HepG2 (cell line): Measurements from ENCODE around the gene RHOV. TPM values are rescaled to one million over a fixed set of nuclear protein-coding genes. Genes with fewer than 3 reads are reported as not detected.
A peak's percentile ranks its signal among the peaks of the same experiment; 100 is the strongest.

Experiments
- ARHGAP35 ChIP-seq: sonication (generic); formaldehyde crosslinking; IDR thresholded peaks from 2 replicates; pipeline ENCODE4 v1.9.0; 2022; ENCODE audit warnings: mild to moderate bottlenecking, inconsistent platforms, moderate library complexity, missing genetic modification reagents, borderline replicate concordance
- BATF2 ChIP-seq: sonication (generic); formaldehyde crosslinking; IDR thresholded peaks from 2 replicates; pipeline ENCODE4 v1.8.0; 2022; ENCODE audit warnings: mild to moderate bottlenecking, missing genetic modification reagents, moderate library complexity
- DBP ChIP-seq: sonication (generic); formaldehyde crosslinking; IDR thresholded peaks from 2 replicates; pipeline ENCODE4 v1.4.0; 2020; ENCODE audit warnings: missing genetic modification reagents; ENCODE audit errors: not compliant biosample characterization
- ELF3 ChIP-seq: IDR thresholded peaks from 2 replicates; pipeline ENCODE4 v1.6.1; 2016; ENCODE audit warnings: missing genetic modification reagents, missing compliant biosample characterization
- FLYWCH1 ChIP-seq: sonication (generic); formaldehyde crosslinking; IDR thresholded peaks from 2 replicates; pipeline ENCODE4 v1.8.1; 2023; ENCODE audit warnings: mild to moderate bottlenecking, missing genetic modification reagents
- FOXA1 ChIP-seq, 2 experiments: fragments of 450-650 bp in 1 of 2; sonication (generic) in 1 of 2; formaldehyde crosslinking in 1 of 2; IDR thresholded peaks; 2 replicates each; pipeline versions ENCODE4 v1.4.0 to v1.6.1; 2016 to 2020; ENCODE audit warnings: missing genetic modification reagents in 1 of 2
- GMEB2 ChIP-seq: IDR thresholded peaks from 2 replicates; pipeline ENCODE4 v1.6.1; 2016; ENCODE audit warnings: missing biosample characterization, missing genetic modification reagents, low read depth
- JUNB ChIP-seq: sonication (generic); formaldehyde crosslinking; IDR thresholded peaks from 2 replicates; pipeline ENCODE4 v1.8.0; 2022; ENCODE audit warnings: missing genetic modification reagents, mild to moderate bottlenecking, borderline replicate concordance
- KDM1A ChIP-seq: IDR thresholded peaks from 2 replicates; pipeline ENCODE4 v1.6.1; 2016; ENCODE audit warnings: missing compliant biosample characterization
- KLF11 ChIP-seq: IDR thresholded peaks from 2 replicates; pipeline ENCODE4 v1.6.1; 2016; ENCODE audit warnings: missing compliant biosample characterization
- KLF12 ChIP-seq: sonication (generic); formaldehyde crosslinking; IDR thresholded peaks from 2 replicates; pipeline ENCODE4 v1.4.0; 2020; ENCODE audit warnings: missing genetic modification reagents, borderline replicate concordance
- MAZ ChIP-seq, 2 experiments: sonication (generic) in 1 of 2; formaldehyde crosslinking in 1 of 2; IDR thresholded peaks; 2 replicates each; pipeline versions ENCODE4 v1.5.0 to v1.6.1; 2012 to 2020; ENCODE audit warnings: low read depth in 2 of 2, mild to moderate bottlenecking in 2 of 2, borderline replicate concordance in 1 of 2, improper control_type of control experiment in 1 of 2, low read length in 1 of 2, missing genetic modification reagents in 1 of 2, moderate library complexity in 1 of 2
- POGZ ChIP-seq: sonication (generic); formaldehyde crosslinking; IDR thresholded peaks from 2 replicates; pipeline ENCODE4 v1.4.0; 2020; ENCODE audit warnings: mild to moderate bottlenecking, missing genetic modification reagents
- SAP130 ChIP-seq: IDR thresholded peaks from 2 replicates; pipeline ENCODE4 v1.6.1; 2016; ENCODE audit warnings: low read depth
- SMARCC2 ChIP-seq: fragments of 450-650 bp; IDR thresholded peaks from 2 replicates; pipeline ENCODE4 v1.6.1; 2017; ENCODE audit warnings: antibody characterized with exemption, mild to moderate bottlenecking
- SMC3 ChIP-seq: IDR thresholded peaks from 2 replicates; pipeline ENCODE4 v1.6.1; 2011; ENCODE audit warnings: low read length, improper control_type of control experiment
- YEATS2 ChIP-seq: sonication (generic); formaldehyde crosslinking; IDR thresholded peaks from 2 replicates; pipeline ENCODE4 v1.4.0; 2020; ENCODE audit warnings: missing genetic modification reagents, borderline replicate concordance
- ZBTB3 ChIP-seq: sonication (generic); formaldehyde crosslinking; IDR thresholded peaks from 2 replicates; pipeline ENCODE4 v1.4.0; 2020; ENCODE audit warnings: low read depth, mild to moderate bottlenecking, moderate library complexity, missing genetic modification reagents, borderline replicate concordance
- ZBTB44 ChIP-seq: sonication (generic); formaldehyde crosslinking; IDR thresholded peaks from 2 replicates; pipeline ENCODE4 v1.4.0; 2020; ENCODE audit warnings: missing genetic modification reagents
- ZFP62 ChIP-seq: sonication (generic); formaldehyde crosslinking; IDR thresholded peaks from 2 replicates; pipeline ENCODE4 v1.4.0; 2020; ENCODE audit warnings: missing genetic modification reagents
- ZNF326 ChIP-seq: sonication (generic); formaldehyde crosslinking; IDR thresholded peaks from 2 replicates; pipeline ENCODE4 v1.4.0; 2020; ENCODE audit warnings: missing genetic modification reagents, borderline replicate concordance
- ZNF639 ChIP-seq: conservative IDR thresholded peaks from 2 replicates; pipeline ENCODE4 v1.6.1; 2018; ENCODE audit warnings: missing genetic modification reagents
- ZNF737 ChIP-seq: sonication (generic); formaldehyde crosslinking; IDR thresholded peaks from 2 replicates; pipeline ENCODE4 v1.5.0; 2020; ENCODE audit warnings: missing genetic modification reagents, mild to moderate bottlenecking, borderline replicate concordance
- polyA plus RNA-seq, 8 experiments: library from polyadenylated mRNA; depleted of rRNA in 3 of 8; stranded (reverse) in 7 of 8; unstranded in 1 of 8; fragments of >200 nt; fragmentation: Illumina TruSeq in 4 of 8; extraction: Trizol in 4 of 8; gene quantifications; 2 replicates each; pipeline versions ENCODE4 v1.2.1 to v1.2.3, GENCODE V29; 2011 to 2016; ENCODE audit warnings: low read depth in 4 of 8, missing spikeins in 1 of 8, mixed read lengths in 1 of 8; ENCODE audit not compliant: insufficient read depth in 1 of 8
- total RNA-seq, 5 experiments: library from RNA; depleted of rRNA; stranded (reverse); fragments of >200 nt; fragmentation: Illumina TruSeq; extraction: Trizol; gene quantifications; 2 replicates each; pipeline ENCODE4 v1.2.3, GENCODE V29; 2016; ENCODE audit warnings: low read depth in 1 of 5

Gene RHOV
- total and polyA plus RNA-seq, 2 of the 13 experiments (the other 11 are each of a cell fraction or from before 2014, with no cell fraction given), result 0.17 to 0.18 TPM

- TF ChIP-seq GMEB2 (CRISPR knock-in tag), result no peak
- no peak for TF ChIP-seq KLF12 (CRISPR knock-in tag)
- no peak for TF ChIP-seq ZNF639 (CRISPR knock-in tag)
- no peak for TF ChIP-seq DBP (CRISPR knock-in tag)
- no peak for TF ChIP-seq JUNB
- peak; percentile 86 for TF ChIP-seq SMC3
- TF ChIP-seq FOXA1 (IDR thresholded peaks at IDR 0.05), result no peak
- TF ChIP-seq FOXA1 (CRISPR knock-in tag; IDR thresholded peaks at IDR 0.05), result no peak
- TF ChIP-seq ELF3 (CRISPR knock-in tag), result peak; percentile 34; the same call in 1 of the 2 replicates
- TF ChIP-seq ZNF737 (CRISPR knock-in tag), result no peak
- TF ChIP-seq BATF2 (CRISPR knock-in tag), result no peak
- no peak for TF ChIP-seq YEATS2 (CRISPR knock-in tag)
- TF ChIP-seq SMARCC2, result no peak
- TF ChIP-seq MAZ (IDR thresholded peaks at IDR 0.05; ENCODE audit: borderline replicate concordance, low read depth, low read length), result no peak
- 0 out of 2 replicates have a peak, but pooled peaks have one; percentile 28 for TF ChIP-seq MAZ (CRISPR knock-in tag; IDR thresholded peaks at IDR 0.05; ENCODE audit: low read depth)
- no peak for TF ChIP-seq ZNF326
- peak; percentile 66 for TF ChIP-seq SAP130 (CRISPR knock-in tag)
- TF ChIP-seq FLYWCH1, result no peak
- no peak for TF ChIP-seq ARHGAP35 (CRISPR knock-in tag)
- TF ChIP-seq ZBTB44 (CRISPR knock-in tag), result no peak
- no peak for TF ChIP-seq ZFP62 (CRISPR knock-in tag)
- TF ChIP-seq POGZ (CRISPR knock-in tag), result no peak
- no peak for TF ChIP-seq KLF11 (CRISPR knock-in tag)
- no peak for TF ChIP-seq ZBTB3 (CRISPR knock-in tag)
- TF ChIP-seq KDM1A, result no peak
These were observed 16.3 kb downstream of the RHOV start (continued) for GRCh38 chr15:40857601-40858341.
